Measurements from ENCODE around the gene FCAMR. TPM values are rescaled to one million over a fixed set of nuclear protein-coding genes. Genes with fewer than 3 reads are reported as not detected.

FCAMR gene
- total RNA-seq, 1 experiment from 2014 or later, result not detected

GRCh38 chr1:207019161-207019560, 48.9 kb upstream of the FCAMR start:
- Mint-ChIP-seq H3K36me3 (no peaks in the 10 kb centered on the region; the same call in 1 of the 2 replicates), H3K27me3 (ENCODE audit: low read depth) (peaks cover 6% of the 10 kb centered on the region), H3K4me1 (no peaks in the 10 kb centered on the region), H3K9me3 (no peaks in the 10 kb centered on the region), H3K27ac (no peak overlapping the region), H3K4me3 (no peak overlapping the region)
- no peak for TF ChIP-seq SP1 (CRISPR knock-in tag; conservative IDR thresholded peaks at IDR 0.05)
- TF ChIP-seq CDX4 (CRISPR knock-in tag; IDR thresholded peaks at IDR 0.05; ENCODE audit: borderline replicate concordance), result no peak
- no peak for TF ChIP-seq NFATC4 (CRISPR knock-in tag; IDR thresholded peaks at IDR 0.05)
- TF ChIP-seq MYBL2 (CRISPR knock-in tag; IDR thresholded peaks at IDR 0.05), result no peak
- no peak for TF ChIP-seq IRF1 (CRISPR knock-in tag; IDR thresholded peaks at IDR 0.05)
- no peak for TF ChIP-seq ZNF121 (CRISPR knock-in tag; IDR thresholded peaks at IDR 0.05)
- TF ChIP-seq ZBTB43 (CRISPR knock-in tag; IDR thresholded peaks at IDR 0.05), result no peak
- TF ChIP-seq CREB1 (CRISPR knock-in tag; IDR thresholded peaks at IDR 0.05), result no peak
- no peak for TF ChIP-seq ZNF532 (CRISPR knock-in tag; IDR thresholded peaks at IDR 0.05; ENCODE audit: borderline replicate concordance)
- TF ChIP-seq ATF2 (CRISPR knock-in tag; IDR thresholded peaks at IDR 0.05; ENCODE audit: borderline replicate concordance, low read depth), result no peak
- no peak for TF ChIP-seq FOXJ3 (CRISPR knock-in tag; IDR thresholded peaks at IDR 0.05; ENCODE audit: borderline replicate concordance)
- no peak for TF ChIP-seq ZNF317 (CRISPR knock-in tag; IDR thresholded peaks at IDR 0.05; ENCODE audit: borderline replicate concordance, low read depth)
- no peak for TF ChIP-seq GABPB1 (CRISPR knock-in tag; IDR thresholded peaks at IDR 0.05)
- no peak for TF ChIP-seq ZNF423 (CRISPR knock-in tag; IDR thresholded peaks at IDR 0.05)
- CTCF ChIA-PET, result interaction anchor here (1.4 kb wide), 1 partner anchor 37 kb away, joined by 3 read pairs; no protein-coding TSS in a partner anchor
- POLR2A ChIA-PET, result interaction anchor here (1.6 kb wide), 1 partner anchor 13 kb away, joined by 4 read pairs; the partner anchor contains the start of gene C1orf116
- DNase-seq (ENCODE audit: low spot score) (no peak), ATAC-seq (no peak)

GRCh38 chr1:207018707-207019106, 48.4 kb upstream of the FCAMR start:
- H3K36me3 Mint-ChIP-seq, result no peaks in the 10 kb centered on the region; the same call in 1 of the 2 replicates
- DNase-seq (ENCODE audit: low spot score) (no peak), ATAC-seq (no peak)
- H3K4me1 Mint-ChIP-seq, result no peaks in the 10 kb centered on the region
- H3K4me3 Mint-ChIP-seq, result no peak overlapping the region
- H3K27ac Mint-ChIP-seq, result no peak overlapping the region
- ChIA-PET POLR2A (interaction anchor here (1.6 kb wide), 1 partner anchor 14 kb away, joined by 4 read pairs; the partner anchor contains the start of gene C1orf116), CTCF (interaction anchor here (1.4 kb wide), 1 partner anchor 37 kb away, joined by 3 read pairs; no protein-coding TSS in a partner anchor)
- H3K9me3 Mint-ChIP-seq, result no peaks in the 10 kb centered on the region
- H3K27me3 Mint-ChIP-seq (ENCODE audit: low read depth), result peaks cover 10% of the 10 kb centered on the region
- TF ChIP-seq MLX (CRISPR knock-in tag; IDR thresholded peaks at IDR 0.05), result no peak
- no peak for TF ChIP-seq ZBTB43 (CRISPR knock-in tag; IDR thresholded peaks at IDR 0.05)
- no peak for TF ChIP-seq MYBL2 (CRISPR knock-in tag; IDR thresholded peaks at IDR 0.05)
- no peak for TF ChIP-seq JAZF1 (CRISPR knock-in tag; IDR thresholded peaks at IDR 0.05)
- no peak for TF ChIP-seq CREM (CRISPR knock-in tag; IDR thresholded peaks at IDR 0.05)
- TF ChIP-seq ATF2 (CRISPR knock-in tag; IDR thresholded peaks at IDR 0.05; ENCODE audit: borderline replicate concordance, low read depth), result no peak
- TF ChIP-seq GRHL2 (CRISPR knock-in tag; IDR thresholded peaks at IDR 0.05; ENCODE audit: insufficient replicate concordance, severe bottlenecking), result no peak
- TF ChIP-seq ZNF232 (CRISPR knock-in tag; IDR thresholded peaks at IDR 0.05), result no peak
- no peak for TF ChIP-seq E2F1 (CRISPR knock-in tag; IDR thresholded peaks at IDR 0.05)
- no peak for TF ChIP-seq ZNF423 (CRISPR knock-in tag; IDR thresholded peaks at IDR 0.05)
- TF ChIP-seq TP53 (CRISPR knock-in tag; IDR thresholded peaks at IDR 0.05), result no peak

All from WTC11 (cell line).